ENCODE results near the gene CFLAR. TPM values are rescaled to one million over a fixed set of nuclear protein-coding genes. Genes with fewer than 3 reads are reported as not detected.

The CFLAR gene
- total RNA-seq, 1 donor from 2014 or later = 47.5 TPM

GRCh38 chr2:201139836-201140604 is 24.1 kb downstream of the CFLAR start:
- Histone ChIP-seq H3K27me3 (ENCODE audit: insufficient read depth, low read length) (no peaks in the 10 kb centered on the region), H3K79me2 (ENCODE audit: insufficient read depth, low read length) (peaks cover 16% of the 10 kb centered on the region), H3K4me1 (ENCODE audit: insufficient read depth, low read length) (peaks cover 6% of the 10 kb centered on the region), H3K27ac (ENCODE audit: low read depth, low read length) (no peak overlapping the region), H4K20me1 (ENCODE audit: insufficient read depth, low read length) (no peaks in the 10 kb centered on the region), H3K4me3 (ENCODE audit: insufficient read depth, low read depth, low read length) (no peak overlapping the region), H3K4me2 (ENCODE audit: low read length) (no peak overlapping the region), H3K9me3 (ENCODE audit: insufficient read depth, low read depth, low read length) (no peaks in the 10 kb centered on the region), H3K36me3 (ENCODE audit: insufficient read depth, low read length) (peaks cover 27% of the 10 kb centered on the region), H3K9ac (ENCODE audit: low read length) (no peak overlapping the region), H2AFZ (ENCODE audit: low read depth, low read length) (no peak overlapping the region)
- no peaks in the 10 kb centered on the region for H3K27me3 Mint-ChIP-seq (ENCODE audit: low read depth, unreplicated experiment)
- H3K4me3 Mint-ChIP-seq (ENCODE audit: unreplicated experiment) = no peak overlapping the region
- H3K4me1 Mint-ChIP-seq (ENCODE audit: low read depth, unreplicated experiment) = peaks cover 19% of the 10 kb centered on the region
- TF ChIP-seq CTCF (IDR thresholded peaks at IDR 0.05; ENCODE audit: insufficient read depth, low read depth, low read length) (no peak), EZH2 (IDR thresholded peaks at IDR 0.05; ENCODE audit: insufficient read depth, low read length) (no peak)
- H3K9me3 Mint-ChIP-seq (ENCODE audit: unreplicated experiment) = no peaks in the 10 kb centered on the region
- DNase-seq (ENCODE audit: low read depth) (no peak), FAIRE-seq (no peak)
- H3K27ac Mint-ChIP-seq (ENCODE audit: unreplicated experiment) = no peak overlapping the region
- peaks cover 37% of the 10 kb centered on the region for H3K36me3 Mint-ChIP-seq (ENCODE audit: low read depth, unreplicated experiment)

DNA sequence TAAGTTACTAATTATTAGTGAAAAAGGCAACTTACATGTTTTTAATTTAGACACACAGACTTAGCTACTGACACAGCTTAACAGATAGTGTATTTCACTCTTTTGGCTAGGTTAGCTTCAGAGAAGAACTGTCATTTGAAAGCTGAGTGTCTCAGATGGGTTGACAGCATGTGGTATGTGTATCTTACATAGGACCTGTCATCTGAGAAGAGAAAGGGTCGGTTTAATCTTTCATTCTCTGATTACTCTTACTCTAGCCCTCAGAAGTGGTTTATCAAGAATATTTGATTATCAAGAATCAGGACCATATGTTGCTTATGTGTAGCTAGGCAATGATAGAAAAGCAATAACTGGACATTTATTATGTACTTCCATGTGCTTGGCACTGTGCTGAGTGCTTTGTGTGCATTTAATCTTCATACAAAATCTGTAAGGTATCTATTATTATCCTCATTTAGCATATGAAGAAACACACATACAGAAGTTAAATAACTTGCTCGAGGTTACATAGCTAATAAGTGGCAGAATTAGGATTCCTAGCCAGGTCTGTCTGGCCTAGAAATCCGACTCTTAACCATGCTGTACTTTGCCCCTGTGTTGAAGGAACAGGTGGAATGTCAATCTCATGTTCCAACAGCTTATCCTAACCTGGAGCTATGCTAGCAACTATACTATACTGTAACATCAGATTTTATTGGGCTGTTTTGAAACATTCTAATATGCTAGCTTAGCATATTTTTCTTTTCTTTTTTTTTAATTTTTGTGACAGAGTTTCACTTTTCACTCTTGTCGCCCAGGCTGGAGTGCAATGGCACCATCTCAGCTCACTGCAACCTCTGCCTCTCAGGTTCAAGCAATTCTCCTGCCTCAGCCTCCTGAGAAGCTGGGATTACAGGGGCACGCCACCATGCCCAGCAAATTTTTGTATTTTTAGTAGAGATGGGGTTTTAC is 28.4 kb downstream of the CFLAR start:
- no peaks in the 10 kb centered on the region for H3K27me3 ChIP-seq (ENCODE audit: insufficient read depth, low read length)
- H3K79me2 ChIP-seq (ENCODE audit: insufficient read depth, low read length) = no peaks in the 10 kb centered on the region
- FAIRE-seq (no peak), DNase-seq (ENCODE audit: low read depth) (no peak)
- Mint-ChIP-seq H3K36me3 (ENCODE audit: low read depth, unreplicated experiment) (peaks cover 5% of the 10 kb centered on the region), H3K9me3 (ENCODE audit: unreplicated experiment) (no peaks in the 10 kb centered on the region), H3K27ac (ENCODE audit: unreplicated experiment) (no peak overlapping the region), H3K4me1 (ENCODE audit: low read depth, unreplicated experiment) (peaks cover 16% of the 10 kb centered on the region), H3K4me3 (ENCODE audit: unreplicated experiment) (no peak overlapping the region), H3K27me3 (ENCODE audit: low read depth, unreplicated experiment) (no peaks in the 10 kb centered on the region)
- peaks cover 17% of the 10 kb centered on the region for H3K4me1 ChIP-seq (ENCODE audit: insufficient read depth, low read length)
- no peak overlapping the region for H3K9ac ChIP-seq (ENCODE audit: low read length)
- H3K9me3 ChIP-seq (ENCODE audit: insufficient read depth, low read depth, low read length) = no peaks in the 10 kb centered on the region
- H2AFZ ChIP-seq (ENCODE audit: low read depth, low read length) = no peak overlapping the region
- H3K4me2 ChIP-seq (ENCODE audit: low read length) = no peak overlapping the region
- no peaks in the 10 kb centered on the region for H4K20me1 ChIP-seq (ENCODE audit: insufficient read depth, low read length)
- no peak overlapping the region for H3K4me3 ChIP-seq (ENCODE audit: insufficient read depth, low read depth, low read length)
- H3K27ac ChIP-seq (ENCODE audit: low read depth, low read length) = no peak overlapping the region
- peaks cover 10% of the 10 kb centered on the region for H3K36me3 ChIP-seq (ENCODE audit: insufficient read depth, low read length)
- TF ChIP-seq CTCF (IDR thresholded peaks at IDR 0.05; ENCODE audit: insufficient read depth, low read depth, low read length) (no peak), EZH2 (IDR thresholded peaks at IDR 0.05; ENCODE audit: insufficient read depth, low read length) (no peak)

Measured in astrocyte (in vitro differentiated cells and primary cell).